ENCODE measurements around the gene CAPN11. TPM values are rescaled to one million over a fixed set of nuclear protein-coding genes. Genes with fewer than 3 reads are reported as not detected.

Gene CAPN11
- total RNA-seq, 2 experiments from 2014 or later, result not detected

DNA sequence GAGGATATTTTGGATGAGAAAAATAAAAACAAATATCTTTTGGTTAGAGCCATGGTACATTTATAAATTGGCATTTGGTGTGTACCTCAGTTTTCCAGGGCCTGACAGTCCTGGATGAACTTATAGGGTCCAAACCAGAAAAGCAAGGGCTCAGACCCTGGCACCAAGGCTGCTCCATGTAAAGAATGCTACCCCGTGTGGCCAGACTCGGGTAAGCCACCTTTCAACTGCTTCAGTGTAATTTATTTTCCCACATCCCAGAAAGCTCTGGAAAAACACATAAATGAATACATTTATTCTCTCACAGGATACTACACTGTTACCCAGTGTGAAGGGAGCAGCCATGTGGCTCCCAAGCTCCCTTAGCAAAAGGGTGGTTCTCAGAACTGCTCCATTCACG is 45.2 kb upstream of the CAPN11 start:
- ChIA-PET CTCF (ENCODE audit: unreplicated experiment) (no interaction called here), POLR2A (no interaction called here)
- BruUV-seq (replicated peaks), result no TSS peak

DNA sequence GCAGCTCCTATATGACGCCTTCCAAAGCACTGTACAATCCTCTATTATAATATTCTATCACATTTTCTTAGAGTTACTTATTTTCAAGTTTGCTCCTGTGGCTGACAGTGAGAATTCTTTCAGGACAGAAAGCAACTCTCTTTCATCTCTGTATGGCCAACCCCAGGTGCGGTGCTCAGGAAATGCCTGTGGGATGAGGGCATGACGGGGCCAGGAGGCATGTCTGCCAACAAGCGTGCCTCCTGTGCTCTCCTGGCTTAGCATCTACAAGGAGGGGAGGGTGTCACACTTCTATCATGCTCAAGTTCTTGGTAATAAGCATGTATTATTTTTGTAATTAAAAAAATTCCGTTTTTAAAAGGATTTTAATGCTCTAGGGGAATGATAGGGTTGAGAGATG is 42.8 kb upstream of the CAPN11 start:
- CTCF ChIA-PET (ENCODE audit: unreplicated experiment), result no interaction called here
- Histone ChIP-seq H2AFZ (ENCODE audit: low read length) (no peak overlapping the region), H3K79me2 (ENCODE audit: insufficient read depth, low read depth, low read length) (peaks cover 56% of the 10 kb centered on the region), H3K9me2 (ENCODE audit: insufficient read depth, low read length) (no peaks in the 10 kb centered on the region), H4K20me1 (ENCODE audit: insufficient read depth, low read length) (0 out of 2 replicates have a peak, but pooled peaks cover 9% of the 10 kb centered on the region), H3K4me1 (ENCODE audit: insufficient read depth, low read length, poor library complexity, severe bottlenecking) (peaks cover 14% of the 10 kb centered on the region), H3K4me2 (ENCODE audit: low read length) (no peak overlapping the region), H3K27ac (ENCODE audit: low read depth, low read length, poor library complexity, severe bottlenecking) (no peak overlapping the region), H3K36me3 (ENCODE audit: insufficient read depth, low read length) (peaks cover 81% of the 10 kb centered on the region), H3K9me3 (ENCODE audit: low read length) (no peaks in the 10 kb centered on the region), H3K4me3 (ENCODE audit: low read depth, low read length, poor library complexity, severe bottlenecking) (no peak overlapping the region)
- TF ChIP-seq EZH2phosphoT487 (IDR thresholded peaks at IDR 0.05; ENCODE audit: borderline replicate concordance, low read depth, low read length), result no peak
- TF ChIP-seq, protein P1, sequence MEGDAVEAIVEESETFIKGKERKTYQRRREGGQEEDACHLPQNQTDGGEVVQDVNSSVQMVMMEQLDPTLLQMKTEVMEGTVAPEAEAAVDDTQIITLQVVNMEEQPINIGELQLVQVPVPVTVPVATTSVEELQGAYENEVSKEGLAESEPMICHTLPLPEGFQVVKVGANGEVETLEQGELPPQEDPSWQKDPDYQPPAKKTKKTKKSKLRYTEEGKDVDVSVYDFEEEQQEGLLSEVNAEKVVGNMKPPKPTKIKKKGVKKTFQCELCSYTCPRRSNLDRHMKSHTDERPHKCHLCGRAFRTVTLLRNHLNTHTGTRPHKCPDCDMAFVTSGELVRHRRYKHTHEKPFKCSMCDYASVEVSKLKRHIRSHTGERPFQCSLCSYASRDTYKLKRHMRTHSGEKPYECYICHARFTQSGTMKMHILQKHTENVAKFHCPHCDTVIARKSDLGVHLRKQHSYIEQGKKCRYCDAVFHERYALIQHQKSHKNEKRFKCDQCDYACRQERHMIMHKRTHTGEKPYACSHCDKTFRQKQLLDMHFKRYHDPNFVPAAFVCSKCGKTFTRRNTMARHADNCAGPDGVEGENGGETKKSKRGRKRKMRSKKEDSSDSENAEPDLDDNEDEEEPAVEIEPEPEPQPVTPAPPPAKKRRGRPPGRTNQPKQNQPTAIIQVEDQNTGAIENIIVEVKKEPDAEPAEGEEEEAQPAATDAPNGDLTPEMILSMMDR (conservative IDR thresholded peaks at IDR 0.05; ENCODE audit: low read length), result no peak
- DNase-seq (ENCODE audit: low spot score), result no peak
- no TSS peak for BruUV-seq (replicated peaks)
- POLR2A ChIA-PET, result interaction anchor here (1.0 kb wide), 1 partner anchor 9 kb away, joined by 3 read pairs; no protein-coding TSS in a partner anchor
- intact Hi-C loops (cut with micrococcal nuclease; ENCODE audit: unreplicated experiment), result no loop called here

More for the DNA sequence above, 45.2 kb upstream of the CAPN11 start:
- Histone ChIP-seq H3K9me2 (ENCODE audit: insufficient read depth, low read length) (no peaks in the 10 kb centered on the region), H3K4me2 (ENCODE audit: low read length) (no peak overlapping the region), H3K79me2 (ENCODE audit: insufficient read depth, low read depth, low read length) (peaks cover 32% of the 10 kb centered on the region), H3K9me3 (ENCODE audit: low read length) (no peaks in the 10 kb centered on the region), H3K27ac (ENCODE audit: low read depth, low read length, poor library complexity, severe bottlenecking) (no peak overlapping the region), H3K4me1 (ENCODE audit: insufficient read depth, low read length, poor library complexity, severe bottlenecking) (peaks cover 14% of the 10 kb centered on the region), H4K20me1 (ENCODE audit: insufficient read depth, low read length) (no peaks in the 10 kb centered on the region), H3K4me3 (ENCODE audit: low read depth, low read length, poor library complexity, severe bottlenecking) (no peak overlapping the region), H3K36me3 (ENCODE audit: insufficient read depth, low read length) (peaks cover 96% of the 10 kb centered on the region), H2AFZ (ENCODE audit: low read length) (no peak overlapping the region)
- DNase-seq (ENCODE audit: low spot score), result no peak
- intact Hi-C loops (cut with micrococcal nuclease; ENCODE audit: unreplicated experiment), result no loop called here
- TF ChIP-seq, protein P1 (conservative IDR thresholded peaks at IDR 0.05; ENCODE audit: low read length), result peak; percentile 61
- no peak for TF ChIP-seq EZH2phosphoT487 (IDR thresholded peaks at IDR 0.05; ENCODE audit: borderline replicate concordance, low read depth, low read length)

DNA sequence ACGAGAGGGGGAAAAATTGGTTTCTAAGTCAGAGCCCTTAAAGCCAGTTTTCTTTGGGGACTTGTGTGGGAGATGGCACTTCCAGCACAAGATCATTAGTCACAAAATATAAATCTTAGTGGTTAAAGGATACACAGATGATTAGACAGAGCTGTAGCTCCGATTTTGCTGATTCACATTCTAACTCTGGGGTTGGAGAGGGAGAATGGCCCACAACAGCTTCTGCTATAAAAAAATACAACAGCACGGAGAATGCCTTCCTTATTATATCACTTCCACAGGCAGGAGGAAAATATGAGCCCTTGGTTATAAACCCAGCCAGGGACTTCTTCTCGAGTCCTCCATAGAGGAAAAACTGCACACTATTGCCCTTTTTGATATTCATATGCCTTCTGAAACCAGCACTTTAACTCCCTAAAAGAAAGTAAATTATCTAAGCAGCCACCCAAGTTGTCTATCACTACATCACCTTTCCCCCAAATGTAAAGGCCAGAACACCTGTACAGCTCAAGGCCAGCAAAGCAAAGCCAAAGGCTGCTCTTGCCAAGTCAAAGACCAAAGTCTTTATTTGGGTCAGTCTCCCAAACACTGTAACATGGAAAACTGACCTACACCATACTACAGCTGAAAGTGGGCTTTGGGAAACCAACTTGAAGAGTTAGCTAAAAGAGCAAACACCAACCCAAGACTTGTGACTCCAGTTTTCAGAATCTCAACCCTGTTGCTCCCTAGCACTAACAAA is 41.8 kb upstream of the CAPN11 start:
- 0 out of 2 replicates have a peak, but pooled peaks cover 10% of the 10 kb centered on the region for H4K20me1 ChIP-seq (ENCODE audit: insufficient read depth, low read length)
- intact Hi-C loops (cut with micrococcal nuclease; ENCODE audit: unreplicated experiment), result no loop called here

More for the DNA sequence above, 41.8 kb upstream of the CAPN11 start:
- no peak for DNase-seq (ENCODE audit: low spot score)
- no peak overlapping the region for H3K4me3 ChIP-seq (ENCODE audit: low read depth, low read length, poor library complexity, severe bottlenecking)
- no peak overlapping the region for H2AFZ ChIP-seq (ENCODE audit: low read length)
- peaks cover 65% of the 10 kb centered on the region for H3K79me2 ChIP-seq (ENCODE audit: insufficient read depth, low read depth, low read length)
- H3K9me3 ChIP-seq (ENCODE audit: low read length), result no peaks in the 10 kb centered on the region
- peaks cover 71% of the 10 kb centered on the region for H3K36me3 ChIP-seq (ENCODE audit: insufficient read depth, low read length)
- ChIA-PET POLR2A (no interaction called here), CTCF (ENCODE audit: unreplicated experiment) (interaction anchor here (0.9 kb wide), 1 partner anchor 19 kb away, joined by 3 read pairs; no protein-coding TSS in a partner anchor)
- TF ChIP-seq, protein P1 (conservative IDR thresholded peaks at IDR 0.05; ENCODE audit: low read length), result no peak
- no peak for TF ChIP-seq EZH2phosphoT487 (IDR thresholded peaks at IDR 0.05; ENCODE audit: borderline replicate concordance, low read depth, low read length)
- no peaks in the 10 kb centered on the region for H3K9me2 ChIP-seq (ENCODE audit: insufficient read depth, low read length)
- H3K4me1 ChIP-seq (ENCODE audit: insufficient read depth, low read length, poor library complexity, severe bottlenecking), result peaks cover 14% of the 10 kb centered on the region
- no peak overlapping the region for H3K27ac ChIP-seq (ENCODE audit: low read depth, low read length, poor library complexity, severe bottlenecking)
- no TSS peak for BruUV-seq (replicated peaks)
- no peak overlapping the region for H3K4me2 ChIP-seq (ENCODE audit: low read length)

Measured in OCI-LY7 (cell line).